CD8-positive, alpha-beta memory T cell (primary cell): ENCODE measurements around the gene RREB1. TPM values are rescaled to one million over a fixed set of nuclear protein-coding genes. Genes with fewer than 3 reads are reported as not detected.

Source experiments
- CTCF ChIA-PET: fragments of 350-600 bp; sonication (Branson Sonifier 250); formaldehyde crosslinking; loops from one replicate; lab custom pipeline; 2021; ENCODE audit warnings: antibody characterized with exemption; lab: Charles Lee
- POLR2A ChIA-PET: fragments of 350-600 bp; sonication (Branson Sonifier 250); formaldehyde crosslinking; loops from one replicate; lab custom pipeline; 2021; ENCODE audit warnings: antibody characterized with exemption; lab: Charles Lee
- DNase-seq, 5 donors: peaks; one replicate each; pipeline versions ENCODE4 v3.0.0 to v3.0.0-alpha.2; 2020 to 2022; ENCODE audit warnings: mixed read lengths in 1 of 5
- H3K27ac ChIP-seq: one replicate; pipeline ENCODE4 v1.7.0; 2013; ENCODE audit warnings: low read depth, mild to moderate bottlenecking, low read length, moderate library complexity
- H3K27me3 ChIP-seq: 2 replicates; pipeline ENCODE4 v1.7.0; 2013; ENCODE audit warnings: low read length, mild to moderate bottlenecking; ENCODE audit not compliant: insufficient read depth, poor library complexity, severe bottlenecking
- H3K36me3 ChIP-seq: 2 replicates; pipeline ENCODE4 v1.7.0; 2013; ENCODE audit warnings: mild to moderate bottlenecking, low read length, moderate library complexity; ENCODE audit not compliant: insufficient read depth
- H3K4me1 ChIP-seq: 2 replicates; pipeline ENCODE4 v1.7.0; 2013; ENCODE audit warnings: mild to moderate bottlenecking, low read length, moderate library complexity; ENCODE audit not compliant: insufficient read depth
- H3K4me3 ChIP-seq: 2 replicates; pipeline ENCODE4 v1.7.0; 2013; ENCODE audit warnings: mild to moderate bottlenecking, low read length
- H3K9me3 ChIP-seq: 2 replicates; pipeline ENCODE4 v1.7.0; 2013; ENCODE audit warnings: mild to moderate bottlenecking, low read length
- H3K27ac Mint-ChIP-seq, 8 donors: one replicate each; pipeline ENCODE4 v1.8.0; 2020 to 2021; ENCODE audit warnings: mixed read lengths in 8 of 8, mild to moderate bottlenecking in 6 of 8, inconsistent platforms in 3 of 8, moderate library complexity in 3 of 8
- H3K27me3 Mint-ChIP-seq, 2 donors: one replicate each; pipeline ENCODE4 v1.8.0; 2020 to 2021; ENCODE audit warnings: mixed read lengths in 2 of 2, mild to moderate bottlenecking in 1 of 2, moderate library complexity in 1 of 2
- H3K36me3 Mint-ChIP-seq, 3 donors: one replicate each; pipeline ENCODE4 v1.8.0; 2020 to 2021; ENCODE audit warnings: mixed read lengths in 3 of 3, inconsistent platforms in 1 of 3, mild to moderate bottlenecking in 1 of 3
- H3K4me1 Mint-ChIP-seq, 3 donors: one replicate each; pipeline ENCODE4 v1.8.0; 2020 to 2021; ENCODE audit warnings: mixed read lengths in 3 of 3, inconsistent platforms in 1 of 3, mild to moderate bottlenecking in 1 of 3
- H3K4me3 Mint-ChIP-seq, 7 donors: one replicate each; pipeline ENCODE4 v1.8.0; 2020 to 2021; ENCODE audit warnings: mixed read lengths in 7 of 7, mild to moderate bottlenecking in 6 of 7, moderate library complexity in 4 of 7, inconsistent platforms in 2 of 7
- H3K9me3 Mint-ChIP-seq, 5 donors: one replicate each; pipeline ENCODE4 v1.8.0; 2020 to 2022; ENCODE audit warnings: mixed read lengths in 5 of 5, mild to moderate bottlenecking in 3 of 5, moderate library complexity in 2 of 5, inconsistent platforms in 1 of 5
- polyA plus RNA-seq: library from polyadenylated mRNA; unstranded; fragments of 300-500 nt; fragmentation: Illumina TruSeq; gene quantifications from one replicate; pipeline ENCODE4 v1.2.3, GENCODE V29; 2021
- total RNA-seq, 2 experiments: library from RNA; stranded (reverse); gene quantifications; one replicate each; pipeline ENCODE4 v1.2.3, GENCODE V29; 2021

The RREB1 gene, protein sequence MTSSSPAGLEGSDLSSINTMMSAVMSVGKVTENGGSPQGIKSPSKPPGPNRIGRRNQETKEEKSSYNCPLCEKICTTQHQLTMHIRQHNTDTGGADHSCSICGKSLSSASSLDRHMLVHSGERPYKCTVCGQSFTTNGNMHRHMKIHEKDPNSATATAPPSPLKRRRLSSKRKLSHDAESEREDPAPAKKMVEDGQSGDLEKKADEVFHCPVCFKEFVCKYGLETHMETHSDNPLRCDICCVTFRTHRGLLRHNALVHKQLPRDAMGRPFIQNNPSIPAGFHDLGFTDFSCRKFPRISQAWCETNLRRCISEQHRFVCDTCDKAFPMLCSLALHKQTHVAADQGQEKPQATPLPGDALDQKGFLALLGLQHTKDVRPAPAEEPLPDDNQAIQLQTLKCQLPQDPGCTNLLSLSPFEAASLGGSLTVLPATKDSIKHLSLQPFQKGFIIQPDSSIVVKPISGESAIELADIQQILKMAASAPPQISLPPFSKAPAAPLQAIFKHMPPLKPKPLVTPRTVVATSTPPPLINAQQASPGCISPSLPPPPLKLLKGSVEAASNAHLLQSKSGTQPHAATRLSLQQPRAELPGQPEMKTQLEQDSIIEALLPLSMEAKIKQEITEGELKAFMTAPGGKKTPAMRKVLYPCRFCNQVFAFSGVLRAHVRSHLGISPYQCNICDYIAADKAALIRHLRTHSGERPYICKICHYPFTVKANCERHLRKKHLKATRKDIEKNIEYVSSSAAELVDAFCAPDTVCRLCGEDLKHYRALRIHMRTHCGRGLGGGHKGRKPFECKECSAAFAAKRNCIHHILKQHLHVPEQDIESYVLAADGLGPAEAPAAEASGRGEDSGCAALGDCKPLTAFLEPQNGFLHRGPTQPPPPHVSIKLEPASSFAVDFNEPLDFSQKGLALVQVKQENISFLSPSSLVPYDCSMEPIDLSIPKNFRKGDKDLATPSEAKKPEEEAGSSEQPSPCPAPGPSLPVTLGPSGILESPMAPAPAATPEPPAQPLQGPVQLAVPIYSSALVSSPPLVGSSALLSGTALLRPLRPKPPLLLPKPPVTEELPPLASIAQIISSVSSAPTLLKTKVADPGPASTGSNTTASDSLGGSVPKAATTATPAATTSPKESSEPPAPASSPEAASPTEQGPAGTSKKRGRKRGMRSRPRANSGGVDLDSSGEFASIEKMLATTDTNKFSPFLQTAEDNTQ (N-terminal part only)
- total RNA-seq (10 to 100 TPM; 17.7 to 18.7 TPM), polyA plus RNA-seq (8.5 TPM)

DNA sequence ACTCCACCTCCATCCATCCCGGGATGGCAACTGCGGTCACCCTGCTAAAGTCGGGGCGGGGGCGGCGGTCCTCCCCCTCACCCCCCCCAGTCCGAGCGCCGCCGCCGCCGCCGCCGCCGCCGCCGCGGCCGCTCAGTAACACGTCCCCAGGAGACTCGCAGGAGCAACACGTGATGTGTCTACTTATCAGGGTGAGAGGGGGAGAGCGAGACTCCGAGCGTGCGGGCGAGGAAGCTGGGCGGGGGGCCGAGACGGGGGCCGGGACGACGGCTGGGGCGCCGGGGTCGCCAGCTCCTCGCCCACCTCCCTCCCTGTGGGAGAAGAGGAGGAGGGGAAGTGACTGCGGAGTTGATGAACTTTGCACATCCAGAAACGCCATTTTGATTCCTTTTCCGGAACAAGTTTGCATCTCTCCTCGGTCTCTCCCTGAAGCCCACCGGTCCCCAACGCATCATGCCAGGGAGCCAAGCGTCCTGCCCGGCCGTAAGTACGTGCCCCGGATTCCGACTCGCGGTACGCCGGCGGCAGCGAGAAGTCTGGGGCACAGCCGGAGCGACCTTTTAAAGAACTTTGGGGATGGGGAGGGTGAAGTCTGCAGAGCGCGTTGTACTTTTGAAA is at the start of gene RREB1:
TSS of gene RREB1 (plus strand) at position 384 of the 618 bp plus-strand sequence. CDS start 73,951 bp downstream, outside the sequence.
- H3K4me3 Mint-ChIP-seq = peak within 1 kb of the TSS; percentile 93 to 98 (median 96)
- peak; percentile 46 to 78 (median 59) for DNase-seq
- peak within 1 kb of the TSS; percentile 92 to 97 (median 94) for H3K27ac Mint-ChIP-seq
- H3K9me3 ChIP-seq = no peaks in the 10 kb centered on the region
- peaks cover 0 to 17% (median 0%) of the 10 kb centered on the region in 3 donors for H3K36me3 Mint-ChIP-seq
- peaks cover 30% of the 10 kb centered on the region for H3K4me1 ChIP-seq
- peaks cover 0 to 1% of the 10 kb centered on the region in 2 donors for H3K27me3 Mint-ChIP-seq
- ChIA-PET POLR2A (interaction anchor here (2.7 to 3.4 kb wide), 2 partner anchors 21 to 30 kb away, joined by 15 to 27 read pairs; no protein-coding TSS in a partner anchor), CTCF (interaction anchor here (1.9 to 4.4 kb wide), 2 partner anchors 21 to 28 kb away, joined by 4 to 18 read pairs; no protein-coding TSS in a partner anchor)
- H3K4me1 Mint-ChIP-seq = peaks cover 34 to 43% (median 42%) of the 10 kb centered on the region in 3 donors
- H3K27me3 ChIP-seq = no peaks in the 10 kb centered on the region
- peak within 1 kb of the TSS; percentile 72 for H3K4me3 ChIP-seq
- H3K9me3 Mint-ChIP-seq = no peaks in the 10 kb centered on the region
- no peaks in the 10 kb centered on the region for H3K36me3 ChIP-seq
- H3K27ac ChIP-seq = peak within 1 kb of the TSS; percentile 74

DNA sequence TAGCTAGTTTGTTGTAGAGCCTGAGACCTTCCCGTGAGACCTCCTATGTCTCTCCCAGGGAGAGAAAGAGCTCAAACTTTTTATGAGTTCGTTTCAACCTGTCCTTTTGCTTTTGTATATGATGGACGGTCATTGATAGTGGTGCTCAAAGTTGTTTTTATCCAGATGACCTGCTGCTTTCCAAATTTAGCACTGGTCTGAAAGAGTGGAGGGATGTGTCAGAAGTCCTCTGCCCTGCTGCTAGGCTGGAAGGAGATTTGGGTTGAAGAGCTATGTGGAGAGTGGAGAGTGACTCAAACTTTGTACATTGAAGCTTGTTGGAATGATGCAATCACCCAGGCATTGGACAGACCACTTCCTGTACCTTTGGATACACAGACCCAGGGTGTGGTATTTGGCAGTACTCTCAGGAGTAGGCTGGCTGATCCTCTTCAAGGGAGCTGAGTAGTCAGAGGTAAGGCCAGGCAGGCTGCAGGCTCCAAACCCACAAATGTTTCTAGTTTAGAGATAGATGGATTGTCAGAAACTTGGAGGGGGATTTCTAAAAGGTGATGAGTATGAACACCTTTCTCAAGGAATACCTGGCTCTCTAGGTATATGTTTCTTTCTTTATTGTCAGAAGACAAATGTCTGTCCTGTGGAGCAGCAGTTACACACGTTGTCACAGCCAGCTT is 49.4 kb upstream of the RREB1 start:
- Mint-ChIP-seq H3K9me3 (no peaks in the 10 kb centered on the region), H3K36me3 (no peaks in the 10 kb centered on the region), H3K4me3 (no peak overlapping the region), H3K4me1 (no peaks in the 10 kb centered on the region), H3K27me3 (no peaks in the 10 kb centered on the region), H3K27ac (no peak overlapping the region)
- Histone ChIP-seq H3K4me1 (no peaks in the 10 kb centered on the region), H3K27me3 (no peaks in the 10 kb centered on the region), H3K27ac (no peak overlapping the region), H3K4me3 (no peak overlapping the region), H3K36me3 (no peaks in the 10 kb centered on the region), H3K9me3 (no peaks in the 10 kb centered on the region)
- no peak for DNase-seq
- POLR2A ChIA-PET = no interaction called here
- CTCF ChIA-PET = interaction anchor here (1.0 kb wide), 1 partner anchor 61 kb away, joined by 3 read pairs; no protein-coding TSS in a partner anchor

DNA sequence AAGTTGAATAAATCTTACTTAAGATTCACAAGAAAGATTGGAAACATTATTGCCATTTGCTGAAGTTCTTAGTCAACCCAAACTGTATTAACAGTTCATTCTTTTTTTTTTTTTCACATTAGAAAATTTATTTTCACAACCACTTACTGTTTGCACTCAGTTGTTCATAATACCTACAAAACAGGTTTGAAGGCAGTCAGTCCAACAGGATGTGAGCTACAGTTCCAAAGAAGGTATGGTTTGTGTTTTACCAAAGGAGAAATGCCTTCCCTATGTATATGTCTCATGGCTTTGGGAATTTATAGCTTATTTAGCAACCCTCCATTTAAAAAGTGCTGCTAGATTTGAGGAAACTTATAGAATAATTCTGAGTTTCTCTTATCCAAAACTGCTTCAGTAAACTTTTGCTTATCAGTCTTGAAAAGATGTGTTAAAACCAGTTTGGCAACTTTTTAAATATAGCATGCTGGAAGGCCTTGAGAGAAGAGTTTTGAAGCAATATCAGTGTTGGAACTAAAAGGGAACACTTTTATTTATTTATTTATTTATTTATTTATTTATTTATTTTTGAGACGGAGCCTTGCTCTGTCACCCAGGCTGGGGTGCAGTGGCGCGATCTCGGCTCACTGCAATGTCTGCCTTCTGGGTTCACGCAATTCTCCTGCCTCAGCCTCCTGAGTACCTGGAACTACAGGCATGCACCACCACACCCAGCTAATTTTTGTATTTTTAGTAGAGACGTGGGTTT is 46.8 kb upstream of the RREB1 start:
- CTCF ChIA-PET = no interaction called here
- no peaks in the 10 kb centered on the region for H3K4me1 Mint-ChIP-seq
- POLR2A ChIA-PET = no interaction called here
- no peaks in the 10 kb centered on the region for H3K27me3 Mint-ChIP-seq
- H3K36me3 Mint-ChIP-seq = no peaks in the 10 kb centered on the region
- H3K27ac ChIP-seq = no peak overlapping the region
- no peaks in the 10 kb centered on the region for H3K4me1 ChIP-seq
- no peaks in the 10 kb centered on the region for H3K9me3 ChIP-seq
- H3K36me3 ChIP-seq = no peaks in the 10 kb centered on the region
- DNase-seq = no peak
- H3K27ac Mint-ChIP-seq = no peak overlapping the region
- H3K9me3 Mint-ChIP-seq = no peaks in the 10 kb centered on the region
- H3K4me3 ChIP-seq = no peak overlapping the region
- H3K4me3 Mint-ChIP-seq = no peak overlapping the region
- no peaks in the 10 kb centered on the region for H3K27me3 ChIP-seq

DNA sequence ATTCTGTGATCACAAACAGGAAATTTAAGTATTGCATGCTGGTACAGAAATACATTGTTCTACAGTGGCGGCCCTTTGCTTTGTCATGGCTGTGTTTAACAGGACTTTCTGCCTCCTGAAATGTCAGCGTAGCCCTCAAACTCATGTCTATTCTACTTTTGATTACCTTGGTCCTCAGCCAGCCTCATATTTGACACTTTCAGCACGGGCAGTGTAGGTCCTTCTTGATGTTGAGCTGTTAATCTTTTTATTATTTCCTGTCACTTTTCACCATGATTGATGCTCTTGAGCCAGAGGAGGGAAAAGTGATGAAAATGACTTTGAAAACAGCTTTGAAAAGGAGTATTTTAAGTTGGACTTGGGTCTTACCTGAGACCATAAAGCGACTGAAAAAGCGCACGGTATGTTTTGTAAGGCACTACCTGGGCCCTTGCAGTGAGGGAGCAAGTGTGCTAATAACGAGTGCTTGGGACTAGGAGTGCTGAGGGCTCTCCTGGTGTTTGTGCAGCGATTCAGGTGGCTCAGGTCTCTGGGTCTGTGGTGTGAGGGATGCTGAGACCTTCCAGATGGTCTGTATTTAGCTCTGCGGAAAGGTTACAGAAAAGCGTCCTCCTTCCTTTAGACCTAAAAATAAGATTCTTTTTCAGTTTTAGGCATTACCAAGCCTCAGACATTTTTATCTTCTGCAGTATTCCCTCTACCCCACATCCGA is 45.2 kb upstream of the RREB1 start:
- no peak overlapping the region for H3K4me3 Mint-ChIP-seq

DNA sequence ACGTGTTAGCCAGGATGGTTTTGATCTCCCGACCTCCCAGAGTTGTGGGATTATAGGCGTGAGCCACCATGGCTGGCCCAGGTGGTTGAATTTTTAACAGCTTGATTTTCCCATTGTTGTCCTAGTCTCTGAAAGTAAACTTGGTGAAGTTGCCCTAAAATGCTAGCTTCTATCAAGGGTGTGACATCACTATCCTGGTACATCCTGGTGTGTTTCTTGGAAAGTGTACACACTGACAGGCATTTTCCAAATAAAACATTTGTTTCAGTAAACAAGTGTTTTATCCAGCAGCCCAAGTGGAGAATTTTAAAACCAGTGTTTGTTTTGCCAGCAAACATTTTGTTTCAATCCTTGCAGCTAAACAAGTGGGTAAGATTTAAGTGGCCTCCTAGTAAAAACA is 40.5 kb upstream of the RREB1 start:
- no peaks in the 10 kb centered on the region for H3K4me1 ChIP-seq
- no peak overlapping the region for H3K4me3 ChIP-seq
- Mint-ChIP-seq H3K27ac (no peak overlapping the region), H3K4me3 (no peak overlapping the region), H3K36me3 (no peaks in the 10 kb centered on the region), H3K27me3 (no peaks in the 10 kb centered on the region), H3K9me3 (no peaks in the 10 kb centered on the region), H3K4me1 (no peaks in the 10 kb centered on the region)
- no peak for DNase-seq
- no peak overlapping the region for H3K27ac ChIP-seq
- H3K27me3 ChIP-seq = no peaks in the 10 kb centered on the region
- ChIA-PET POLR2A (no interaction called here), CTCF (interaction anchor here (0.9 kb wide), 1 partner anchor 15 kb away, joined by 4 read pairs; no protein-coding TSS in a partner anchor)
- H3K9me3 ChIP-seq = no peaks in the 10 kb centered on the region
- no peaks in the 10 kb centered on the region for H3K36me3 ChIP-seq

More for the DNA sequence above, 45.2 kb upstream of the RREB1 start:
- Mint-ChIP-seq H3K27me3 (no peaks in the 10 kb centered on the region), H3K4me1 (no peaks in the 10 kb centered on the region), H3K36me3 (no peaks in the 10 kb centered on the region), H3K27ac (peak overlapping the region in 1 of 8 donors; percentile 54), H3K9me3 (no peaks in the 10 kb centered on the region)
- H3K9me3 ChIP-seq = no peaks in the 10 kb centered on the region
- H3K27ac ChIP-seq = no peak overlapping the region
- H3K4me1 ChIP-seq = no peaks in the 10 kb centered on the region
- no peak overlapping the region for H3K4me3 ChIP-seq
- H3K36me3 ChIP-seq = no peaks in the 10 kb centered on the region
- ChIA-PET CTCF (no interaction called here), POLR2A (no interaction called here)
- no peaks in the 10 kb centered on the region for H3K27me3 ChIP-seq
- DNase-seq = no peak

DNA sequence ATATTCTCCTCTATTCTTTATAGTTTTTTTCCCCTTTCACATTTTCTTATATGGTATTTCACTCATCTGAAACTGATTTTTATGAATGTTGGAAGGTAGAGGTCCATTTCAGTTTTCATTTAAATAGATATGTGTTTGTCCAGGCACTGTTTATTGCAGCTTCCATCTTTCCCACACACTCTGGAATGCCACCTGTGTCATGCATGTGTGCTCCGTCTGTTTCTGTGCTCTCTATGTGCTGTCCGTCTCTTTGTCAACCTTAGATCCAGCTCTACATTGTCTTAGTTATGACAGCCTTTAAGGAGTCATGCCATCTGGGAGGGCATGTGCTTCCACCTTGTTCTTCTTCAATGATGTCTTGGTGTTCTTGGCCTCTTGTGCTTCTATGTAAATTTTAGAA is 36.4 kb upstream of the RREB1 start:
- no peak for DNase-seq
- H3K9me3 Mint-ChIP-seq = no peaks in the 10 kb centered on the region
- H3K27ac Mint-ChIP-seq = no peak overlapping the region
- no peaks in the 10 kb centered on the region for H3K36me3 Mint-ChIP-seq
- H3K27ac ChIP-seq = no peak overlapping the region
- peaks cover 8 to 15% (median 14%) of the 10 kb centered on the region in 3 donors for H3K4me1 Mint-ChIP-seq
- ChIA-PET POLR2A (no interaction called here), CTCF (no interaction called here)
- H3K4me3 Mint-ChIP-seq = no peak overlapping the region
- peaks cover 5% of the 10 kb centered on the region for H3K4me1 ChIP-seq
- H3K4me3 ChIP-seq = no peak overlapping the region
- H3K36me3 ChIP-seq = no peaks in the 10 kb centered on the region
- no peaks in the 10 kb centered on the region for H3K9me3 ChIP-seq
- H3K27me3 Mint-ChIP-seq = peaks cover 0 to 2% of the 10 kb centered on the region in 2 donors
- H3K27me3 ChIP-seq = no peaks in the 10 kb centered on the region
